Measurements from ENCODE around the gene CAMTA1.

CAMTA1 gene

GRCh38 chr1:6757719-6758435, 27.4 kb upstream of the CAMTA1 start:
- H3K27me3 ChIP-seq (ENCODE audit: insufficient read depth, low read length, poor library complexity): peaks cover 9% of the 10 kb centered on the region
- H3K36me3 ChIP-seq (ENCODE audit: insufficient read depth, low read length): no peaks in the 10 kb centered on the region
- no peaks in the 10 kb centered on the region for H3K79me2 ChIP-seq (ENCODE audit: insufficient read depth, low read length)
- H3K4me3 ChIP-seq (ENCODE audit: low read depth in 1 of 2, low read length in 2 of 2): no peak overlapping the region
- no peak overlapping the region for H3K9ac ChIP-seq (ENCODE audit: low read depth, low read length)
- H3K4me2 ChIP-seq (ENCODE audit: insufficient read depth, low read length): no peak overlapping the region
- no peaks in the 10 kb centered on the region for H4K20me1 ChIP-seq (ENCODE audit: insufficient read depth, low read length)
- ATAC-seq (ENCODE audit: insufficient read depth, low read depth): no peak
- H3K27ac ChIP-seq (ENCODE audit: low read length): no peak overlapping the region
- DNase-seq: no peak
- H3K9me3 ChIP-seq (ENCODE audit: insufficient read depth, low read length, severe bottlenecking): no peaks in the 10 kb centered on the region
- no peak for TF ChIP-seq EZH2 (IDR thresholded peaks at IDR 0.05; ENCODE audit: borderline replicate concordance, low read depth, low read length, severe bottlenecking)
- TF ChIP-seq, protein P1, sequence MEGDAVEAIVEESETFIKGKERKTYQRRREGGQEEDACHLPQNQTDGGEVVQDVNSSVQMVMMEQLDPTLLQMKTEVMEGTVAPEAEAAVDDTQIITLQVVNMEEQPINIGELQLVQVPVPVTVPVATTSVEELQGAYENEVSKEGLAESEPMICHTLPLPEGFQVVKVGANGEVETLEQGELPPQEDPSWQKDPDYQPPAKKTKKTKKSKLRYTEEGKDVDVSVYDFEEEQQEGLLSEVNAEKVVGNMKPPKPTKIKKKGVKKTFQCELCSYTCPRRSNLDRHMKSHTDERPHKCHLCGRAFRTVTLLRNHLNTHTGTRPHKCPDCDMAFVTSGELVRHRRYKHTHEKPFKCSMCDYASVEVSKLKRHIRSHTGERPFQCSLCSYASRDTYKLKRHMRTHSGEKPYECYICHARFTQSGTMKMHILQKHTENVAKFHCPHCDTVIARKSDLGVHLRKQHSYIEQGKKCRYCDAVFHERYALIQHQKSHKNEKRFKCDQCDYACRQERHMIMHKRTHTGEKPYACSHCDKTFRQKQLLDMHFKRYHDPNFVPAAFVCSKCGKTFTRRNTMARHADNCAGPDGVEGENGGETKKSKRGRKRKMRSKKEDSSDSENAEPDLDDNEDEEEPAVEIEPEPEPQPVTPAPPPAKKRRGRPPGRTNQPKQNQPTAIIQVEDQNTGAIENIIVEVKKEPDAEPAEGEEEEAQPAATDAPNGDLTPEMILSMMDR (IDR thresholded peaks at IDR 0.05; ENCODE audit: borderline replicate concordance, extremely low read depth, low read length, poor library complexity, severe bottlenecking): no peak
- no peaks in the 10 kb centered on the region for H3K4me1 ChIP-seq (ENCODE audit: insufficient read depth, low read length)
- H2AFZ ChIP-seq (ENCODE audit: low read depth, low read length): no peak overlapping the region

DNA sequence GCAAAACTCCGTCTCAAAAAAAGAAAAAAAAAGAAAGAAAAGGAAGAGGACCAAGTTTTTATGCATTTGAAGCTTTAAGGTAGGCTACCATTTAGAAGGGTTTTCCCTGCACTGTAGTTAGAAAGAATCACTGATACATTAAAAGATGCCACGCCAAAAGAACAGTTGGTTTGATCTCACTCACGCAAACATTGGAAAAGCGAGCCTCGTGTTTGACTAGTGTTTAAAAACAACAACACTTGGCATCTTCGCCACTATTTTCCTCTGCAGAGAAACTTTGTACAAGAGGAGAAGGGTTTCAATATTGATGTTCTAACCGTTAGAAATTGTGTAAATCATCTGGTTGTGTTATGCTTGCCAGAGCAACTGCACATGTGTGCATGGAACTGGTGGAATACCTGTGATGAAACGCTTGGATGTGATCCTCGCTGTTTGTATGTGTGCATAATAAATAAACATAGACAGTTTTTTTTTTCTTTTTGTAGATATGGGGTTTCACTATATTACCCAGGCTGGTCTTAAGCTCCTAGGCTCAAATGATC, 24.0 kb upstream of the CAMTA1 start:
- Histone ChIP-seq H3K4me3 (ENCODE audit: low read depth in 1 of 2, low read length in 2 of 2) (no peak overlapping the region), H3K36me3 (ENCODE audit: insufficient read depth, low read length) (no peaks in the 10 kb centered on the region), H3K4me1 (ENCODE audit: insufficient read depth, low read length) (no peaks in the 10 kb centered on the region), H4K20me1 (ENCODE audit: insufficient read depth, low read length) (no peaks in the 10 kb centered on the region), H3K27me3 (ENCODE audit: insufficient read depth, low read length, poor library complexity) (peaks cover 4% of the 10 kb centered on the region), H3K9me3 (ENCODE audit: insufficient read depth, low read length, severe bottlenecking) (no peaks in the 10 kb centered on the region), H3K9ac (ENCODE audit: low read depth, low read length) (no peak overlapping the region), H3K79me2 (ENCODE audit: insufficient read depth, low read length) (no peaks in the 10 kb centered on the region), H3K4me2 (ENCODE audit: insufficient read depth, low read length) (no peak overlapping the region), H3K27ac (ENCODE audit: low read length) (no peak overlapping the region), H2AFZ (ENCODE audit: low read depth, low read length) (no peak overlapping the region)
- DNase-seq: no peak
- ATAC-seq (ENCODE audit: insufficient read depth, low read depth): no peak
- TF ChIP-seq, protein P1 (IDR thresholded peaks at IDR 0.05; ENCODE audit: borderline replicate concordance, extremely low read depth, low read length, poor library complexity, severe bottlenecking): no peak
- no peak for TF ChIP-seq EZH2 (IDR thresholded peaks at IDR 0.05; ENCODE audit: borderline replicate concordance, low read depth, low read length, severe bottlenecking)

DNA sequence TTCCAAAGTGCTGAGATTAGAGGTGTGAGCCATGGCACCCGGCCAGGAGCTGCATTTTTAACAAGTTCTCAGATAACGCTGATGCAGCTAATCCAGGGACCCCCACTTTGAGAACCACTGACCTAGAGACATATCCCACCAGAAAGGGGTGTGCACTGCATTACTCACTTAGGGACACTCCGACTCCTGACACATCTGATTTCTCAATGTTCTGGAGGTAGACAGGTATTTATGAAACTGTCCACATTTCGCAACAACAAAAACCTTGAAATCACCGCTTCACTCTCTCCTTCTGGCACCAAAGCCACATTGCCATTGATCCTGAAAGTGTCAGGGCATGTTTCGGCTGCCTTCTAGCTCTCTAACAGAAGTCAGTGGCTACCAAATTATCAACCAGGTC, 23.2 kb upstream of the CAMTA1 start:
- Histone ChIP-seq H3K4me3 (ENCODE audit: low read depth in 1 of 2, low read length in 2 of 2) (no peak overlapping the region), H3K9me3 (ENCODE audit: insufficient read depth, low read length, severe bottlenecking) (no peaks in the 10 kb centered on the region), H3K9ac (ENCODE audit: low read depth, low read length) (no peak overlapping the region), H2AFZ (ENCODE audit: low read depth, low read length) (no peak overlapping the region), H3K4me1 (ENCODE audit: insufficient read depth, low read length) (no peaks in the 10 kb centered on the region), H3K36me3 (ENCODE audit: insufficient read depth, low read length) (no peaks in the 10 kb centered on the region), H3K4me2 (ENCODE audit: insufficient read depth, low read length) (no peak overlapping the region), H3K27me3 (ENCODE audit: insufficient read depth, low read length, poor library complexity) (no peaks in the 10 kb centered on the region), H3K79me2 (ENCODE audit: insufficient read depth, low read length) (no peaks in the 10 kb centered on the region), H4K20me1 (ENCODE audit: insufficient read depth, low read length) (no peaks in the 10 kb centered on the region), H3K27ac (ENCODE audit: low read length) (no peak overlapping the region)
- ATAC-seq (ENCODE audit: insufficient read depth, low read depth) (no peak), DNase-seq (no peak)
- no peak for TF ChIP-seq EZH2 (IDR thresholded peaks at IDR 0.05; ENCODE audit: borderline replicate concordance, low read depth, low read length, severe bottlenecking)
- TF ChIP-seq, protein P1 (IDR thresholded peaks at IDR 0.05; ENCODE audit: borderline replicate concordance, extremely low read depth, low read length, poor library complexity, severe bottlenecking): no peak

Data from DND-41 (cell line).